Measurements from ENCODE around the gene ITGAL. TPM values are rescaled to one million over a fixed set of nuclear protein-coding genes. Genes with fewer than 3 reads are reported as not detected.

The ITGAL gene
- total and polyA plus RNA-seq, 2 of the 13 experiments (the other 11 are each of a cell fraction or from before 2014, with no cell fraction given): 0.86 to 1.2 TPM

DNA sequence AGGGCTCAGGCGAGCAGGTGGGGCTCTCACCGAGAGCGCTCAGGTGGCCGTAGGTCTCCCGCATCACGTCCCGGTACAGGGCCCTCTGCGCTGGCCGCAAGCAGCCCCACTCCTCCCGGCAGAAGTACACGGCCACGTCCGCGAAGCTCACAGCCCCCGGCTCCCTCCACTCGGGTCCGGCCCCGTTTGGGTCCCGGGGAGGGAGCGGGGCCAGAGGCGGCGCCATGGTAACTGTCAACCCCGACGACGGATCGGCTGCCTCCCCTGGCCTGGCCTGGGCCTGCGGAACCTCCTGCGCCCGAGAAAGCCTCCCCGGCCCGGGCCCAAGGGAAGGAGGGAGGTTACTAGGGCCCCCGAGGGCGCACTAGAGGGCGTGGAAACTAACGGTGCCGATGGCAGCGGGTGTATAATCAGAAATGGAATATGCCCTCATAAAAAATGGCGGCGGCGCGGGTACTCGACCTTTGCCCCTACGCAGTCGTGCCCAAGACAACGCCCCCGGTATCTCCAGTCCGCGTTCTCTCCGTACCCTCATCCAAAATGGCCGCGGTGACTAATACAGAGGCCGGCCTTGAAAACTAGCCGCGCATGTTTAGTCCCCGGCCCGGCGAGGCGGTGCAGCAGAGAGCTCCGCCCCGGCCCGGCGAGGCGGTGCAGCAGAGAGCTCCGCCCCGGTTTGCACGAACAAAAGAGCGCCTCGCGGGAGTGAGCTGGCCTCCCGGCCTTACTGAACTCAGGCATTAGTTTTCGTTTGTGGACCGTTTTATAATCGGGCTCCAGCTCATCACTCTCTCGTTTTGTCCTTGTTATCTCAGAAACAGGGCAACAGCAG is 85.6 kb downstream of the ITGAL start, which contains the start of gene ZNF764 (continued):
- TF ChIP-seq, protein P1, sequence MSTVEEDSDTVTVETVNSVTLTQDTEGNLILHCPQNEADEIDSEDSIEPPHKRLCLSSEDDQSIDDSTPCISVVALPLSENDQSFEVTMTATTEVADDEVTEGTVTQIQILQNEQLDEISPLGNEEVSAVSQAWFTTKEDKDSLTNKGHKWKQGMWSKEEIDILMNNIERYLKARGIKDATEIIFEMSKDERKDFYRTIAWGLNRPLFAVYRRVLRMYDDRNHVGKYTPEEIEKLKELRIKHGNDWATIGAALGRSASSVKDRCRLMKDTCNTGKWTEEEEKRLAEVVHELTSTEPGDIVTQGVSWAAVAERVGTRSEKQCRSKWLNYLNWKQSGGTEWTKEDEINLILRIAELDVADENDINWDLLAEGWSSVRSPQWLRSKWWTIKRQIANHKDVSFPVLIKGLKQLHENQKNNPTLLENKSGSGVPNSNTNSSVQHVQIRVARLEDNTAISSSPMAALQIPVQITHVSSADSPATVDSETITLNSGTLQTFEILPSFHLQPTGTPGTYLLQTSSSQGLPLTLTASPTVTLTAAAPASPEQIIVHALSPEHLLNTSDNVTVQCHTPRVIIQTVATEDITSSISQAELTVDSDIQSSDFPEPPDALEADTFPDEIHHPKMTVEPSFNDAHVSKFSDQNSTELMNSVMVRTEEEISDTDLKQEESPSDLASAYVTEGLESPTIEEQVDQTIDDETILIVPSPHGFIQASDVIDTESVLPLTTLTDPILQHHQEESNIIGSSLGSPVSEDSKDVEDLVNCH (CRISPR knock-in tag; IDR thresholded peaks at IDR 0.05): no peak
- no peak for TF ChIP-seq SRSF1 (optimal IDR thresholded peaks at IDR 0.05; ENCODE audit: low read depth, low read length)
- TF ChIP-seq ZNF367 (CRISPR knock-in tag; IDR thresholded peaks at IDR 0.05; ENCODE audit: borderline replicate concordance): no peak
- TF ChIP-seq ZNF747 (CRISPR knock-in tag; IDR thresholded peaks at IDR 0.05; ENCODE audit: borderline replicate concordance): no peak
- TF ChIP-seq ZNF772 (CRISPR knock-in tag; IDR thresholded peaks at IDR 0.05): peak; percentile 49
- TF ChIP-seq SP2 (CRISPR knock-in tag; IDR thresholded peaks at IDR 0.05): peak; percentile 38; the same call in 1 of the 2 replicates
- TF ChIP-seq SAFB2 (CRISPR knock-in tag; IDR thresholded peaks at IDR 0.05; ENCODE audit: borderline replicate concordance, low read depth): no peak
- TF ChIP-seq DZIP1 (CRISPR knock-in tag; IDR thresholded peaks at IDR 0.05): peak; percentile 85; the same call in 1 of the 2 replicates
- peak; percentile 61 for TF ChIP-seq RXRA (CRISPR knock-in tag; IDR thresholded peaks at IDR 0.05)
- TF ChIP-seq PHF21A (CRISPR knock-in tag; IDR thresholded peaks at IDR 0.05): peak; percentile 97
- TF ChIP-seq ZKSCAN1 (IDR thresholded peaks at IDR 0.05; ENCODE audit: low read length): no peak
- no peak for TF ChIP-seq MBNL3 (CRISPR knock-in tag; conservative IDR thresholded peaks at IDR 0.05)
- no peak; the same call in 1 of the 2 replicates for TF ChIP-seq ZNF768 (CRISPR knock-in tag; IDR thresholded peaks at IDR 0.05)
- no peak for TF ChIP-seq MBD4 (IDR thresholded peaks at IDR 0.05; ENCODE audit: borderline replicate concordance, low read length)
- 0 out of 2 replicates have a peak, but pooled peaks have one; percentile 29 for TF ChIP-seq MATR3 (CRISPR knock-in tag; IDR thresholded peaks at IDR 0.05)
- peak; percentile 86; the same call in 1 of the 2 replicates for TF ChIP-seq STAT6 (CRISPR knock-in tag; IDR thresholded peaks at IDR 0.05; ENCODE audit: borderline replicate concordance)
- TF ChIP-seq, protein P2, sequence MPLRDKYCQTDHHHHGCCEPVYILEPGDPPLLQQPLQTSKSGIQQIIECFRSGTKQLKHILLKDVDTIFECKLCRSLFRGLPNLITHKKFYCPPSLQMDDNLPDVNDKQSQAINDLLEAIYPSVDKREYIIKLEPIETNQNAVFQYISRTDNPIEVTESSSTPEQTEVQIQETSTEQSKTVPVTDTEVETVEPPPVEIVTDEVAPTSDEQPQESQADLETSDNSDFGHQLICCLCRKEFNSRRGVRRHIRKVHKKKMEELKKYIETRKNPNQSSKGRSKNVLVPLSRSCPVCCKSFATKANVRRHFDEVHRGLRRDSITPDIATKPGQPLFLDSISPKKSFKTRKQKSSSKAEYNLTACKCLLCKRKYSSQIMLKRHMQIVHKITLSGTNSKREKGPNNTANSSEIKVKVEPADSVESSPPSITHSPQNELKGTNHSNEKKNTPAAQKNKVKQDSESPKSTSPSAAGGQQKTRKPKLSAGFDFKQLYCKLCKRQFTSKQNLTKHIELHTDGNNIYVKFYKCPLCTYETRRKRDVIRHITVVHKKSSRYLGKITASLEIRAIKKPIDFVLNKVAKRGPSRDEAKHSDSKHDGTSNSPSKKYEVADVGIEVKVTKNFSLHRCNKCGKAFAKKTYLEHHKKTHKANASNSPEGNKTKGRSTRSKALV (CRISPR knock-in tag; IDR thresholded peaks at IDR 0.05): peak; percentile 33; the same call in 1 of the 2 replicates
- no peak; the same call in 1 of the 2 replicates for TF ChIP-seq REXO4 (CRISPR knock-in tag; IDR thresholded peaks at IDR 0.05; ENCODE audit: borderline replicate concordance)
- TF ChIP-seq ZNF569 (CRISPR knock-in tag; IDR thresholded peaks at IDR 0.05; ENCODE audit: borderline replicate concordance): 0 out of 2 replicates have a peak, but pooled peaks have one; percentile 38
